Neural cell (in vitro differentiated cells): Measurements from ENCODE around the gene TMLHE. TPM values are rescaled to one million over a fixed set of nuclear protein-coding genes. Genes with fewer than 3 reads are reported as not detected.
"Not testable (repeated sequence)": the region's sequence is repeated elsewhere in the genome, so short reads cannot be mapped to it uniquely, and the experiment has no call there.

ENCODE experiments used
- H2AFZ ChIP-seq: fragments of 200-600, 300-800 bp; sonication (generic), shearing (Covaris generic); 2 replicates; pipeline ENCODE4 v1.6.0; 2014; ENCODE audit warnings: low read depth, mild to moderate bottlenecking, antibody characterized with exemption, low read length, moderate library complexity
- H3F3A ChIP-seq: fragments of 200-600 bp; shearing (Covaris generic); 2 replicates; pipeline ENCODE4 v1.6.1; 2016; ENCODE audit warnings: mild to moderate bottlenecking, moderate library complexity, mixed read lengths, antibody characterized with exemption, low read length; ENCODE audit not compliant: insufficient read depth, poor library complexity, severe bottlenecking
- H3K27ac ChIP-seq: fragments of 200-600, 300-800 bp; sonication (generic), shearing (Covaris generic); 2 replicates; pipeline ENCODE4 v1.5.1; 2014; ENCODE audit warnings: mild to moderate bottlenecking, low read length, moderate library complexity
- H3K27me3 ChIP-seq: fragments of 300-800, 200-600 bp; sonication (generic), shearing (Covaris generic); 2 replicates; pipeline ENCODE4 v1.6.0; 2014; ENCODE audit warnings: mild to moderate bottlenecking, low read depth, low read length, moderate library complexity; ENCODE audit not compliant: insufficient read depth
- H3K36me3 ChIP-seq: fragments of 300-800, 200-600 bp; sonication (generic), shearing (Covaris generic); 2 replicates; pipeline ENCODE4 v1.5.1; 2014; ENCODE audit warnings: mild to moderate bottlenecking, antibody characterized with exemption, low read length, moderate library complexity; ENCODE audit not compliant: insufficient read depth
- H3K4me2 ChIP-seq: fragments of 300-800, 200-600 bp; sonication (generic), shearing (Covaris generic); 2 replicates; pipeline ENCODE4 v1.6.0; 2014; ENCODE audit warnings: mild to moderate bottlenecking, low read length
- H3K4me3 ChIP-seq: fragments of 300-800, 200-600 bp; sonication (generic), shearing (Covaris generic); 2 replicates; pipeline ENCODE4 v1.5.1; 2014; ENCODE audit warnings: mild to moderate bottlenecking, low read length, moderate library complexity
- H3K79me2 ChIP-seq: fragments of 200-600 bp; shearing (Covaris generic); replicated peaks from 2 replicates; pipeline ENCODE4 v1.6.0; 2014; ENCODE audit warnings: mild to moderate bottlenecking, low read length, moderate library complexity; ENCODE audit not compliant: insufficient read depth
- H3K9ac ChIP-seq: fragments of 300-800, 200-600 bp; sonication (generic), shearing (Covaris generic); 2 replicates; pipeline ENCODE4 v1.6.1; 2016; ENCODE audit warnings: mild to moderate bottlenecking, low read length, mixed read lengths
- H3K9me2 ChIP-seq: fragments of 200-600 bp; shearing (Covaris generic); 2 replicates; pipeline ENCODE4 v1.6.1; 2016; ENCODE audit warnings: mild to moderate bottlenecking, low read length, mixed read lengths; ENCODE audit not compliant: insufficient read depth
- H3K9me3 ChIP-seq: fragments of 200-600, 300-800 bp; sonication (generic), shearing (Covaris generic); 2 replicates; pipeline ENCODE4 v1.6.1; 2016; ENCODE audit warnings: mild to moderate bottlenecking, mixed run types, low read length, moderate library complexity, mixed read lengths
- H4K20me1 ChIP-seq: fragments of 200-600 bp; shearing (Covaris generic); 2 replicates; pipeline ENCODE4 v1.6.1; 2016; ENCODE audit warnings: mild to moderate bottlenecking, mixed run types; ENCODE audit not compliant: insufficient read depth
- polyA plus RNA-seq: library from polyadenylated mRNA; depleted of rRNA; stranded (reverse); fragments of >200 nt; gene quantifications from 2 replicates; pipeline ENCODE4 v1.2.3, GENCODE V29; 2014

The TMLHE gene
- polyA plus RNA-seq, 1 donor from 2014 or later = 3.8 TPM

DNA sequence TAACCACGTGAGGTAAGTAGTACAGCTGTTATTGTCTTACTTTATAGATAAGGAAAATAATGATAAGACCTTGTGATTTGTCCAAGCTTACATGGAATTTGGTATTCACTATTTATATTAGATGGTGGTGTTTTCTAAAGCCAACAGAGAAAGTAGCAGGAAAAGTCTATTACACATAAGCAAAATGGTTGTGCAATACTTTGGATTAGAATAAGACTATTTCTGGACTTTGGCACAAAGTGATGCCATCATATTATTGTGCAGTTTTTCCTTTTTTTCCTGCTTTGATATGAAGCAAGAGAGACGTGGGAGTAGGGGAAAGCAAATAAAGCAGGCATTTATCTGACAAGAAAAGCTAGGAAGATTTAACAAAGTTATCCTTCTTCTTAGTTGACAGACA lies 117.6 kb downstream of the TMLHE start:
- H3K79me2 ChIP-seq, H4K20me1 ChIP-seq, H2AFZ ChIP-seq, H3K9ac ChIP-seq, H3K4me2 ChIP-seq, H3K4me3 ChIP-seq, H3K27me3 ChIP-seq, H3F3A ChIP-seq, H3K9me3 ChIP-seq, H3K9me2 ChIP-seq, H3K36me3 ChIP-seq, H3K27ac ChIP-seq: not testable (repeated sequence)

DNA sequence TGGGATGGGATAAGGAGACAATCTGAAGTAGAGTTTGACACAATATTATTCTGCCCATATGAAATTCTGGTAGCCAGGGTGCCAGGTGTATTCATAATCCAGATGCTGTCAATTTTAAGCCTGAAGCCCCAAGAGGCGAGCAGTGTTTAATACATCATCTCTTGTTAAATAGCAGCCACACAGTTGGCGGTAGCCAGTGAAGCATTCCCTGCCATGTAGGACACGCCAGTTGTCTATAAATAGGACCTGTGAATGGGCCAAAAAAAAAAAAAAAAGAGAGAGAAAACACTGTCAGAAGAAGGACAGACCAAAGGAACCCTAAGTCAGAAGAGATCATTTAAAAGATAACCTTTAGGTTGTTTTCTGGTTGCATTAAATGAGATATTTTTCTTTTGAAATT lies 121.3 kb downstream of the TMLHE start:
- not testable (repeated sequence) for H3K4me2 ChIP-seq, H3K9me3 ChIP-seq, H3K9me2 ChIP-seq, H3F3A ChIP-seq, H2AFZ ChIP-seq, H4K20me1 ChIP-seq, H3K4me3 ChIP-seq, H3K36me3 ChIP-seq, H3K27me3 ChIP-seq, H3K27ac ChIP-seq, H3K9ac ChIP-seq, H3K79me2 ChIP-seq

DNA sequence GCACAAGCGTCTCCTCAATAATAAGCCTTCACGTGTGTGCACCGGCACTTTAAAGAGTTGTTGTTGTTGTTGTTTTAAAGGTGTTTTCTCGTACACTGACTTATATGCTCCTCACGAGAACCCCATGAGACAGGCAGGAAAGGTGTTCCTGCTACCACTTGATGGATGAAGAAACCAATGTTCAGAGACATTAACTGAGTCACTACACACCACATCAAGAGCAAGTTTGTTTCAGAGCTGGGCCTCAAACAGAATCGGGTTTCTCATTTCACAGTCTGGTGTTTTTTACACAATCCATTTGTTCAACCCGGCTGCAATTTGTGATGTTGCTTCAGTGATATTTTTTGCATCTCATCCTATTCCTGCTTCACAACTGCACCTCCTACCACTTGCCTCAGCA lies 135.6 kb downstream of the TMLHE start:
- H4K20me1 ChIP-seq, H3K9me2 ChIP-seq, H3F3A ChIP-seq, H2AFZ ChIP-seq, H3K36me3 ChIP-seq, H3K4me2 ChIP-seq, H3K4me3 ChIP-seq, H3K27ac ChIP-seq, H3K79me2 ChIP-seq, H3K9me3 ChIP-seq, H3K27me3 ChIP-seq, H3K9ac ChIP-seq: not testable (repeated sequence)

DNA sequence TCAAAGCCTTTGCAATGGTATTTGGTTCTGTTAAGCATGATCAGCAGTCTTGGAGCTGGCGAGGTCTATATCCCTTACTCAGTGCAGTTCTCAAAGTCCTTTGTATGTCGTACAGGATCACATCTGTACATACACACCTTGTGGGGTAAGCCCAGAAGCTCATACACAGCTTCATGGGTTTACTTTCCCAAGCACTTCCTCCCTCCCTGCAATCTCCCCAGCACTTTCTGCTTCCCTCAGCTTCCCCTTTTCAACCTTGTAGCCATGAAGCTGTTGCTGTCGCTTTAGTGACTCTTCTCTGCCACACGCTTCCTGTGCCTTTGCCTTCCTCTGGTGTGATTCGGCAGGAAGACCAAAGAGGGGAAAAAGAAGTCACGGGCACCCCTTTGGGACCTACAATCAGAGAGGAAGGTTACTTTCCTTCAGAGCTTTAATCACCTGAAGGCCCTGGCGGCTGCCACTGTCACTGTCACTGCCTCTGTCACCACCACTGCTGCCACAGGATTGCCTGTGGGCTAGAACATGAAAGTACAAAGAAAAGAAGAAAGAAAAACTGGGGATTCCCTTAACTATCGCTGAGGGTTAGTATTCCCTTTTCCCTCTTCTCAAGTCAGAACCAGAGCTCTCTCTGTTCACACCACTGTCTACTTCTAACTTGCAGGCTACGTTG lies 146.3 kb downstream of the TMLHE start:
- H3K9me3 ChIP-seq, H2AFZ ChIP-seq, H3K9me2 ChIP-seq, H3K36me3 ChIP-seq, H3K79me2 ChIP-seq, H4K20me1 ChIP-seq, H3K27ac ChIP-seq, H3K27me3 ChIP-seq, H3K9ac ChIP-seq, H3F3A ChIP-seq, H3K4me3 ChIP-seq, H3K4me2 ChIP-seq: not testable (repeated sequence)

DNA sequence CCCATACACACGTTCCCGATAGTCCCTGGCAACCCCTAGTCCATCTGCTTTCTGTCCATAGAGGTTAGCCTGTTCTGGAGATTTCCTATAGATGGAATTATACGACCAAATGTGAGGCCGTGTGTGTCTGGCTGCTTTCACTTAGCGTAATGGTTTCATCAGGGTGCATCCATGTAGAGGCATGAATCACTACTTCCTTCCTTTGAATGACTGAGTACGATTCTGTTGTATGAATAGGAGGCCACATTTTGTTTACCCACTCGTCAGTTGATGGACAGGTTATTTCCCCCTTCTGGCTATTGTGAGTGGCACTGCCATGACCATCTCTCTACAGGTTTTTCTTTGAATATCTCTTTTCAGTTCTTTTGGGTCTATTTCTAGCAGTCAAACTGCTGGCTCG lies 152.3 kb downstream of the TMLHE start:
- H3K9me2 ChIP-seq, H3K9me3 ChIP-seq, H4K20me1 ChIP-seq, H3K4me2 ChIP-seq, H3K9ac ChIP-seq, H3K27ac ChIP-seq, H3K4me3 ChIP-seq, H3K36me3 ChIP-seq, H2AFZ ChIP-seq, H3K27me3 ChIP-seq, H3F3A ChIP-seq, H3K79me2 ChIP-seq: not testable (repeated sequence)

DNA sequence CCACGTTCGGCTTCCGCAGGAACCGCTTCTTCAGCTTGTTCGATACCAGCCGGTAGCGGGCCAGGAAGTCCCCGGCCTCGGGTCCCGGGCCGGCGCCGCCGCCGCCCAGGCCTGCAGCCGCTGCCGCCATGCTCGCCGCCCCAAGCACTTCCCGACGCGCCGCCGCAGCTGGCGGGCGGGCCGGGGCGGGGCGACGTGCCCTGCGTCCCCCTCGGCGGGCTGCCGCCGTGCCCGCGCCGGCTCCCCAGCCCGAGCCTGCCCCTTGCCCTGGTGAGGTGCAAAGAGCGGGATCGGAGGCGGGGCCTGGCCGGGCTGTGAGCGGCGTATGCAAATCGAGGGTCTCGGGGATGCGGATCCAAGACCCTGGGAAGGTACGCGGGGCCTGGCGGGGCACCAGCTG lies 154.3 kb downstream of the TMLHE start, which contains the start of gene F8A3:
F8A3 (minus strand) TSS at position 150 of the 400 bp plus-strand sequence; CDS start at position 130, 20 bp downstream.
- not testable (repeated sequence) for H3K36me3 ChIP-seq, H2AFZ ChIP-seq, H3K9me2 ChIP-seq, H3K9me3 ChIP-seq, H3F3A ChIP-seq, H3K9ac ChIP-seq, H3K27me3 ChIP-seq, H3K79me2 ChIP-seq, H4K20me1 ChIP-seq, H3K27ac ChIP-seq, H3K4me3 ChIP-seq, H3K4me2 ChIP-seq

DNA sequence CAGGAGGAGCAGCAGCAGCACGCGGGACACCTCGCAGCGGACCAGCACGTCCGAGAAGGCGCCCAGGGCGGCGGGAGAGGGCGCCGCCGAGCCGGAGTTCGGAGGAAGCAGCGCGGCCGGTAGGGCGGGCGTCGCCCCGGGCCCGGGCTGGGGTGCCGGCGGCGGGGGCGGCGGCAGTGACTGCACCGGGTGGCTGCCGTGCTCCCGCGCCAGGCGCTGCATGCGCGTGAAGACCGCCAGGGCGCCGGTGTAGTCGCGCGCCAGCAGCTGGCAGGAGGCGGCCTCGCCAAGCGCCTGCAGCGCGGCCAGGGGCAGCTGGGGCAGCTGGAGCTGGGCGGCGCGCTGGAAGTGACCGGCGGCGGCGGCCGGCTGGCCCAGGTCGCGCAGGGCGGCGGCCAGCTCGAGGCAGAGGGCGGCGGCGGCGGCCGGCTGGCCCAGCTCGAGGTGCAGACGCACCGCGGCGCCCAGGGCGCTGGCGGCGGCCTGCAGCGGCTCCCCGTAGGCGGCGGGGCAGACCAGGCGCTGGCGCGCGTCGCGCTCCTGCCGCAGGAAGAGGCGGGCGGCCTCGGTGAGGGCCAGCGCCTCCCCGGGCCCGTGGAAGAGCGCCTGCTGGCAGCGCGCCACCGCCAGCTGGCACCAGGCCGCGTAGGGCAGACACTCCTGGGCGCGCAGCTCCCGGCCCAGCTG lies 154.8 kb downstream of the TMLHE start:
- H4K20me1 ChIP-seq, H3K27ac ChIP-seq, H3K4me3 ChIP-seq, H2AFZ ChIP-seq, H3F3A ChIP-seq, H3K9ac ChIP-seq, H3K36me3 ChIP-seq, H3K9me3 ChIP-seq, H3K27me3 ChIP-seq, H3K79me2 ChIP-seq, H3K4me2 ChIP-seq, H3K9me2 ChIP-seq: not testable (repeated sequence)
